Esophagus muscularis mucosa (tissue), 4 donors: ENCODE measurements around the gene ZNF536. TPM values are rescaled to one million over a fixed set of nuclear protein-coding genes. Genes with fewer than 3 reads are reported as not detected.

Source experiments
- DNase-seq: peaks from one replicate; pipeline ENCODE4 v3.0.0-alpha.2; 2017; ENCODE audit errors: extremely low spot score
- H3K27ac ChIP-seq, 4 donors: fragments of 200-600 bp; sonication (generic); replicated peaks in 1 of 4; 1 replicate in 3 of 4; 2 replicates in 1 of 4; pipeline ENCODE4 v1.5.1; 2016 to 2019; ENCODE audit warnings: mild to moderate bottlenecking in 1 of 4
- H3K27me3 ChIP-seq, 4 donors: fragments of 200-600 bp; sonication (generic); one replicate each; pipeline versions ENCODE4 v1.5.1 to v1.6.0; 2016 to 2019
- H3K36me3 ChIP-seq, 4 donors: fragments of 200-600 bp; sonication (generic); one replicate each; pipeline ENCODE4 v1.5.1; 2016 to 2019
- H3K4me1 ChIP-seq, 4 donors: fragments of 200-600 bp; sonication (generic); one replicate each; pipeline ENCODE4 v1.5.1; 2016 to 2019
- H3K4me3 ChIP-seq, 4 donors: fragments of 200-600 bp; sonication (generic); 1 replicate in 2 of 4; 2 replicates in 2 of 4; pipeline ENCODE4 v1.5.1; 2016 to 2019; ENCODE audit warnings: mild to moderate bottlenecking in 4 of 4, moderate library complexity in 1 of 4
- H3K9me3 ChIP-seq, 4 donors: fragments of 200-600 bp; sonication (generic); 1 replicate in 3 of 4; 2 replicates in 1 of 4; pipeline ENCODE4 v1.5.1; 2016 to 2019
- EP300 ChIP-seq: sonication (generic); formaldehyde crosslinking; IDR thresholded peaks from one replicate; pipeline ENCODE4 v1.6.1; 2017; ENCODE audit warnings: antibody characterized with exemption
- POLR2A ChIP-seq: fragments of 450-650 bp; IDR thresholded peaks from one replicate; pipeline ENCODE4 v1.6.1; 2017; ENCODE audit warnings: antibody characterized with exemption, moderate library complexity, mild to moderate bottlenecking, low read depth
- POLR2AphosphoS5 ChIP-seq, 2 donors: sonication (generic); formaldehyde crosslinking; IDR thresholded peaks; one replicate each; pipeline ENCODE4 v1.6.1; 2017; ENCODE audit warnings: antibody characterized with exemption in 2 of 2
- WGBS: methylation state at CpG from one replicate; pipeline ENCODE4 v1.1.5; 2018; 5-methylcytosine and 5-hydroxymethylcytosine counted together
- intact Hi-C: fragments of 100-400 bp; cut with DNase I; formaldehyde crosslinking; loops from one replicate; pipeline ENCODE4 v1.15.1; 2023
- total RNA-seq, 4 donors: library from RNA; depleted of rRNA; stranded (reverse); fragments of >200 nt; gene quantifications; one replicate each; pipeline versions ENCODE4 v1.1.0 to v1.2.1, GENCODE V29; 2016
- TF ChIP-seq, protein P1 (sequence below), 3 experiments: fragments of 200-600 bp in 2 of 3; fragments of 450-650 bp in 1 of 3; sonication (generic) in 2 of 3; IDR thresholded peaks; one replicate each; pipeline ENCODE4 v1.5.1; 2017 to 2019; ENCODE audit warnings: antibody characterized with exemption in 3 of 3, mild to moderate bottlenecking in 2 of 3, moderate library complexity in 1 of 3

ZNF536 gene
- total RNA-seq, 4 donors from 2014 or later, result 2.5 to 7.3 (median 5.6) TPM

DNA sequence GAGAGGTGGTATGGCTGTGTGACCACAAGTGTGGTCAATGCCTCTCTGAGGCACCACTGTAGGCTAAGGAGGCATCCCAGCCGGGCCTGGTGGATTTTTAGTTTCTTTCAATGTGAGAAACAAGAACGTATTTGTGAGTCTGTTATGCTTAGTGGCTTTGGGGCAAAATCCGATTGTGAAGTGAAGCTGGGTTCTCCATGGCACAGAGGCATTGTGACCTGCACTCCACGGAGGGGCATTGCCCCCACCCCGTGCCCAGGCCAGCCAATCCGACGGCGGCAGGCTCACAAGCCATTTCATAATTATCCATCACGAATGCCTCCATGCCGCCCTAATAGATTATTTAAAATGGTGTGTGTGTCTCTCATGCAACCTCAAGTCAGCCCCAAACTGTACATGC lies 151.6 kb downstream of the ZNF536 start:
- no peak overlapping the region for H3K27ac ChIP-seq
- H3K27me3 ChIP-seq, result peaks cover 0 to 8% (median 0%) of the 10 kb centered on the region in 4 donors
- DNase-seq, result no peak
- H3K36me3 ChIP-seq, result no peaks in the 10 kb centered on the region
- no peak overlapping the region for H3K4me3 ChIP-seq
- intact Hi-C loops, result no loop called here
- TF ChIP-seq POLR2AphosphoS5 (IDR thresholded peaks at IDR 0.05), result no peak
- no peak for TF ChIP-seq POLR2A
- TF ChIP-seq EP300, result no peak
- TF ChIP-seq, protein P1, sequence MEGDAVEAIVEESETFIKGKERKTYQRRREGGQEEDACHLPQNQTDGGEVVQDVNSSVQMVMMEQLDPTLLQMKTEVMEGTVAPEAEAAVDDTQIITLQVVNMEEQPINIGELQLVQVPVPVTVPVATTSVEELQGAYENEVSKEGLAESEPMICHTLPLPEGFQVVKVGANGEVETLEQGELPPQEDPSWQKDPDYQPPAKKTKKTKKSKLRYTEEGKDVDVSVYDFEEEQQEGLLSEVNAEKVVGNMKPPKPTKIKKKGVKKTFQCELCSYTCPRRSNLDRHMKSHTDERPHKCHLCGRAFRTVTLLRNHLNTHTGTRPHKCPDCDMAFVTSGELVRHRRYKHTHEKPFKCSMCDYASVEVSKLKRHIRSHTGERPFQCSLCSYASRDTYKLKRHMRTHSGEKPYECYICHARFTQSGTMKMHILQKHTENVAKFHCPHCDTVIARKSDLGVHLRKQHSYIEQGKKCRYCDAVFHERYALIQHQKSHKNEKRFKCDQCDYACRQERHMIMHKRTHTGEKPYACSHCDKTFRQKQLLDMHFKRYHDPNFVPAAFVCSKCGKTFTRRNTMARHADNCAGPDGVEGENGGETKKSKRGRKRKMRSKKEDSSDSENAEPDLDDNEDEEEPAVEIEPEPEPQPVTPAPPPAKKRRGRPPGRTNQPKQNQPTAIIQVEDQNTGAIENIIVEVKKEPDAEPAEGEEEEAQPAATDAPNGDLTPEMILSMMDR (IDR thresholded peaks at IDR 0.05), result no peak
- 84% methylated on average over 10 of the region's 10 CpGs for whole genome bisulfite sequencing
- no peaks in the 10 kb centered on the region for H3K9me3 ChIP-seq
- no peaks in the 10 kb centered on the region for H3K4me1 ChIP-seq

DNA sequence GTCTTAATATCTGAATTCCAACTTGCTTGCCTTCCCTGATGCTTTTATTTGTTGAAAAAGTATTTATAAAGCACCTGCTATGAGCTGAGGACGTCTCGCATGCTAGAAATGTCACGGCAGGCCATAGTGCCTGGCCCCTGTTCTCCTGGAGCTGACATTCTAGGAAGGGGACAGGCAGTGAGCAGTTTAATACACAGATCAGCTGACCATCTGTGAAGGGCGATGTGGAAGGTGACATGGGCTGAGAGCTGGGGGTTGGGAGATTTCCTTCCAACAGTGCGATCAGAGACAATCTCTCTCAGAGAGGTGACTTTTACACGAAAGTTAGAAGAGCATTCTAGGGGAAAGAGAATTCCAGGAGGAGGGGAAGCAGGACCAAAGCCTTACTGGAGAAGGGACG lies 153.2 kb downstream of the ZNF536 start:
- no peak for DNase-seq
- 77% methylated on average over 7 of the region's 7 CpGs for WGBS
- Histone ChIP-seq H3K4me3 (no peak overlapping the region), H3K27me3 (peaks cover 0 to 10% (median 0%) of the 10 kb centered on the region in 4 donors), H3K27ac (no peak overlapping the region), H3K4me1 (no peaks in the 10 kb centered on the region), H3K9me3 (no peaks in the 10 kb centered on the region), H3K36me3 (no peaks in the 10 kb centered on the region)
- TF ChIP-seq POLR2A, result no peak
- no peak for TF ChIP-seq POLR2AphosphoS5 (IDR thresholded peaks at IDR 0.05)
- no peak for TF ChIP-seq EP300
- TF ChIP-seq, protein P1 (IDR thresholded peaks at IDR 0.05), result no peak
- intact Hi-C loops, result no loop called here

DNA sequence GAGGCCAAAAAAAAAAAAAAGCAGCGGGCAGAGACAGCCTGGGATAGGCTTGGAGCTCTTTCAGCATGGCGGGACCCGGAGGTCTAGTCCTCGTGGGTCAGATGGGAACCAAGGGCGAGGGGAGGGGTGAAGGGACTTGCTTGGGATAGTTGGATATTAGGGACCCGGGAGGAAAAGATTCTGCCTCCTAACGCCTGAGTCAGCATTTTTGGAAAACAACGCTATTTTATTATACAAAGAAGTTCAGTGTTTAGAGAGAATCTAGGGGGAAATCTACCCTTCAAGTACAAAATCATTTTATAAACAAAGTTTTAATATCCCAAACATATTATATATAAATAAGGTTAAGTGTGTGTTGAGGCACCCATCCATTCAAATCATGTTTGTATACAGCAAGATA lies 156.7 kb downstream of the ZNF536 start:
- no peaks in the 10 kb centered on the region for H3K9me3 ChIP-seq
- peaks cover 0 to 10% (median 0%) of the 10 kb centered on the region in 4 donors for H3K27me3 ChIP-seq
- WGBS, result 76% methylated on average over 8 of the region's 8 CpGs
- H3K4me3 ChIP-seq, result no peak overlapping the region
- intact Hi-C loops, result no loop called here
- TF ChIP-seq POLR2A (no peak), POLR2AphosphoS5 (IDR thresholded peaks at IDR 0.05) (no peak), EP300 (no peak)
- TF ChIP-seq, protein P1 (IDR thresholded peaks at IDR 0.05), result no peak
- H3K36me3 ChIP-seq, result no peaks in the 10 kb centered on the region
- H3K27ac ChIP-seq, result no peak overlapping the region
- H3K4me1 ChIP-seq, result no peaks in the 10 kb centered on the region
- no peak for DNase-seq

DNA sequence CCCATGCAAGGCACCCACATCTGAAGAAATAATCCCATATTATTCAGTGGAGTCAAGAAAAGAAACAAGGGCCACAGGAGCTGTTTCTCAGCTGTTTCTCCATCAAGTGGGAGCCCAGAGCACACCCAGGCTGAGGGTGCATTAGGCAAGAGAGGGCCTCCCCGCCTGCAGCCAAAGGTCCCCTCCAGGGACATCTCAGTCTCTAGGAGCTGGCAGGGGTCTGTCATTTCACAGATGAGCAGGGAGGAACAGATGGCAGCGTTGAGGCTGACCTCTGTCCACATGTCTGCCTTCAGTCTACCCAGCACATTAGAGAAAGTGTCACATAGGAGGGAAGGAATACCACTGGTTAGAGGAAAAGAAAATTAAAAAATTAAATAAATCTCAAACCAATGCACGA lies 157.7 kb downstream of the ZNF536 start:
- no peak for DNase-seq
- no peak overlapping the region for H3K4me3 ChIP-seq
- H3K36me3 ChIP-seq, result no peaks in the 10 kb centered on the region
- no peaks in the 10 kb centered on the region for H3K9me3 ChIP-seq
- no peaks in the 10 kb centered on the region for H3K4me1 ChIP-seq
- no peak overlapping the region for H3K27ac ChIP-seq
- 78% methylated on average over 3 of the region's 3 CpGs for WGBS
- H3K27me3 ChIP-seq, result peaks cover 0 to 10% (median 0%) of the 10 kb centered on the region in 4 donors
- intact Hi-C loops, result no loop called here
- no peak for TF ChIP-seq POLR2A
- no peak for TF ChIP-seq EP300
- TF ChIP-seq, protein P1 (IDR thresholded peaks at IDR 0.05), result no peak
- no peak for TF ChIP-seq POLR2AphosphoS5 (IDR thresholded peaks at IDR 0.05)

DNA sequence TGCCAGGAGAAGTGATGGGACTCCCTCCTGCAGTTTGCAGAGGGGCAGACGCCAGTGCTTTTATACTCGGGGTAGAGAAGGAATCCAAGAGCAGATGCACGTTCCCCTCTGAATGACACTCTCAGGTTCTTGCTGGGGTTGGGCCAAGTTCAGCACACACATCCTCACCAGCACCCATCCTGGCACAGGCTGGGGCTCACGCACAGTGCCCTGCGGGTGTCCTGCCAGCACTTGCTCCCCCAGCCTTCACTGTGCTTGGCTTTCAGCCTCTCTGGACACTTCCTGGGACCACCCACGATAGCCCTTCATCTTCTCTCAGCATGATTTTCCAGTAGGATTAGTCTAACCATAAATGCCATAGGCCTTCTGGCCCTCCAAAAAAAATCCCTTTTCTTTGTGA lies 158.6 kb downstream of the ZNF536 start:
- no peak for TF ChIP-seq POLR2A
- no peak for TF ChIP-seq POLR2AphosphoS5 (IDR thresholded peaks at IDR 0.05)
- TF ChIP-seq, protein P1 (IDR thresholded peaks at IDR 0.05), result no peak
- no peak for TF ChIP-seq EP300

More for the DNA sequence above, 158.6 kb downstream of the ZNF536 start:
- H3K9me3 ChIP-seq, result no peaks in the 10 kb centered on the region
- H3K4me1 ChIP-seq, result no peaks in the 10 kb centered on the region
- intact Hi-C loops, result no loop called here
- 71% methylated on average over 5 of the region's 6 CpGs for WGBS
- DNase-seq, result no peak
- H3K4me3 ChIP-seq, result no peak overlapping the region
- no peak overlapping the region for H3K27ac ChIP-seq
- peaks cover 0 to 6% (median 0%) of the 10 kb centered on the region in 4 donors for H3K27me3 ChIP-seq
- no peaks in the 10 kb centered on the region for H3K36me3 ChIP-seq
